Ovary (tissue), 3 donors: Measurements from ENCODE around the gene RFK.

Experiments used
- CTCF ChIP-seq, 3 donors: fragments of 450-650 bp in 2 of 3; fragments of 200-600 bp in 1 of 3; IDR thresholded peaks; one replicate each; pipeline versions ENCODE4 v1.5.1 to v1.8.0; 2016 to 2022; ENCODE audit warnings: antibody characterized with exemption in 3 of 3, mild to moderate bottlenecking in 1 of 3
- POLR2A ChIP-seq: fragments of 450-650 bp; IDR thresholded peaks from one replicate; pipeline ENCODE4 v1.6.1; 2017; ENCODE audit warnings: antibody characterized with exemption, mild to moderate bottlenecking, moderate library complexity
- donor health status: DM: no; HTN: no; CAD: no.

DNA sequence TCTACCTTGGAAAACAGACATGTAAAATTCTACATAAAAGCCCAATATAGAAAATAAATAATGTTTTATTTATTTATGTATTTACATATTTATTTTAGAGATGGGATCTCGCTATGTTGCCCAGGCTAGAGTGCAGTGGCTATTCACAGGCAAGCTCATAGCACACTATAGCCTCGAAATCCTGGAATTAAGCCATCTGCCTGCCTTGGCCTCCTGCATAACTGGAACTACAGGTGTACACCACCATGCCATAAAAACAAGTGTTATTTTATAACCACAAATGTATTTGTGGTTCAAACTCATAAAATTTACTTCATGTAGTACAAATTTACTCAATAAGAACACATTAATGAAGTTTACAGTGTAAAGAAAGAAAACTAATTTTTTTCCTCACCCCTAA lies 7.0 kb upstream of the RFK start:
- TF ChIP-seq CTCF (IDR thresholded peaks at IDR 0.05) (no peak), POLR2A (no peak)
